ENCODE results near the gene GARNL3.

The GARNL3 gene

GRCh38 chr9:127279717-127280285, 15.2 kb downstream of the GARNL3 start:
- DNase-seq (ENCODE audit: low spot score), result no peak

DNA sequence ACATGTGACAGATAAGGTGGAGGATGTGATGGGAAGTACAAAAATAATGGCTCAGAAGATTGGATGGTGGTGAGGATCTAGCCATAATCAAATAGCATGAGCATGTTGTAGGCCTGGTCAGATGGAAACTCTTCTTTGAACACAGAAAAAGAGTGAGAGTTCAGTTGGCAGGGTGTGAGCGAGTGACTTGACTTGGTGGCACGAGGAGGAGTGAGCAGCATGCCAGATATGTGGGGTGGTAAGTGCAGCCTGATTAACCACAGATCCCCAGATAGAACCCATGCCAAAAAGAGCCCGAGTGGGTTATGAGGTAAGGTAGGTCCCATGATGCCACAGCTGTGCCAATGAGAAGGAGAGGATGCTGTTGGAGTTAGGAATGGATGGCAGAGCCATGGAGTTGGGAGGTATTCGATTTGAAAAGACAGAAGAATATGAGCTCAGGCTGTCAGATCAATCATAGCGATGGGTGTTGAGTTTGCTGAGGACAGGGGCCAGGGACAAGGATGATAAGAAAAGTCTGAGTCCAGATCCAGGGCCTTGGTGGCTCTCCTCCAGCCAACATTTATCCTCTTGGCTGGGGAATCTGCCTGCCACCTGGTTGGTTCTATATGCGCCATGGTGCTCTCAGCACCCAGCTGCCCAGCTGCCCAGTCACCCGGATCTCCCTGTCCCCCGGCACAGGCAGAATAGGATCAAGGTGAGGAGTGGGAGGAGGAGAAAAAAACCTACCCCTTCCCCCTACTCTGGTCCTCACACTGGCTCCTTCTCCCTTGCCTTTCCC, 16.5 kb downstream of the GARNL3 start:
- no peak for DNase-seq (ENCODE audit: low spot score)

GRCh38 chr9:127281891-127282290, 17.3 kb downstream of the GARNL3 start:
- DNase-seq (ENCODE audit: low spot score), result no peak

DNA sequence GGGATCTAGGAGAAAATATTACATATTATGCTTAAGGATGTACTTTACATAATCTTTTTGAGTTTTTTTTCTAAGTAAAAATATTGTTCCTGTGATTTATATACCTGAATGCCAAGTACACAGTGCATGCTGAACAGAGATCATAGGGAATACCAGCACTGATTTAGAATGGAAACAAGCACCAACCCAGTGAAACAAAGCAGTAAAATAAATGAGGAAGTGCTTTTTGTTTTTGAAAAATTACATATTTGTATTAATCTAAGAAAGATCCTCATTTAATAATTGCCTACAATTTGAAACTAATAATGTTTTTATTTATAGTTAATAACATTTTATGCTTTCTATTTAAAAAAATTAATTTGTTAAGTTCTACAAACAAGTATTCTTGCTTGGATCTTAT, 18.0 kb downstream of the GARNL3 start:
- DNase-seq (ENCODE audit: low spot score), result no peak

DNA sequence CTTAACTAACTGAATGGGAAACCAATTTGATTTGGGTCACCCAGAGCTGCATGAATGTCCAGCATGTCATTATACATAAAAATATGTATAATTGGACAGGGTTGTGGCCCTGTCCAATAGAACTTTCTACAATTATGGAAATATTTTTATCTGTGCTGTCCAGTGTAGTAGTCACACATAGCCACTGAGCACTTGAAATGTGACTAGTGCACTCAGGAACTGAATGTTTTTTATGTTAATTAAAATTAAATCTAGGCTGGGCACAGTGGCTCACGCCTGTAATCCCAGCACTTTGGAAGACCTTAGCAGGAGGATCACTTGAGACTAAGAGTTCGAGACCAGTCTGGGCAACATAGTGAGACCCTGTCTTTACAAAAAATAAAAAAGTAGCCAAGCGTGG, 18.6 kb downstream of the GARNL3 start:
- DNase-seq (ENCODE audit: low spot score), result no peak

DNA sequence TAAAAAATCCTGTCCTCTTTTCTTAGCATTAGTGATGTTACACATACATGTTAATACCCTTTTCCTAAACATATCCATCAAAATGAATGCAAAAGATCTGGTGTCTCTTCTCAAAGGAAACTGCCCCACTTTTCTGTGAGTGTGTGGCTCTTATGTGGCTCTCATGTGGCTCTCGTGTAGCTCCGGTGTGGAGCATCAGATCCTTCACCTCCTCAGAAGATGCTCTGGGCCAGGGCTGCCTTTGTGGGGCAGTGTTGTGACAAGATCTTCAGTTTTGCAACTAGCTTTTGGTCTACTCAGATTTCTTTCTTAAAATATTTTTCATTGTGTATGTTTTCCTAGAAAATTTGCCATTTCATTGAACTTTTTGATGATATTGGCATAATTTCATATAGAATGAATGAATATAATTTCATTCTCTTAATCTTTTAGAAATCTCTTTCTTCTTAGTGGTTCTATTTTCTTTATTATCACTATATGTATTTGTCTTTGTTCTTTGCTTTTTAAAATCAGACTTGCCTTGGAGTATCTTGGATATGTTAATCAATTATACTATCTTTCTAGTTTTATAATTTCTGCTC, 19.4 kb downstream of the GARNL3 start:
- DNase-seq (ENCODE audit: low spot score), result peak; percentile 21

DNA sequence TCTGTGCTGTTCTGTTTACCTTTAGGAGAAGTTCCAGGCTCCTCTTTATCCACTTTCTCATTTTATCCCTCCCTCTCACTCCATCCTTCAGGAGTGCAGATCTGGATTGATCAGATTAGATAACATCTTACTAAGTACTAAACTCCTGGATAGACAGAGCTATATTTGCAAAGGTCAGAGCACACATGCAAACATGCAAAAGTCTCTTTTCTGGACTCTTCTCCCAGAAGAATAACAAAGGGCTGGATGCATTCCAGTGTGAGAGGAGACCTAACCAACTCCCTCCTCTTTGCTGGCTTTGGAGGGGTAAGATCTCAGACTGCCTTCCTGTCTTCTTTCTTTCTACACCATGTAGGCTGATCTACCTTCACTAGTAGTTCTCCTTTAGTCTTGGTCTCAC, 21.4 kb downstream of the GARNL3 start:
- no peak for DNase-seq (ENCODE audit: low spot score)

- no peak for DNase-seq (ENCODE audit: low spot score)
Observed at GRCh38 chr9:127290561-127291065, 26.0 kb downstream of the GARNL3 start.

DNA sequence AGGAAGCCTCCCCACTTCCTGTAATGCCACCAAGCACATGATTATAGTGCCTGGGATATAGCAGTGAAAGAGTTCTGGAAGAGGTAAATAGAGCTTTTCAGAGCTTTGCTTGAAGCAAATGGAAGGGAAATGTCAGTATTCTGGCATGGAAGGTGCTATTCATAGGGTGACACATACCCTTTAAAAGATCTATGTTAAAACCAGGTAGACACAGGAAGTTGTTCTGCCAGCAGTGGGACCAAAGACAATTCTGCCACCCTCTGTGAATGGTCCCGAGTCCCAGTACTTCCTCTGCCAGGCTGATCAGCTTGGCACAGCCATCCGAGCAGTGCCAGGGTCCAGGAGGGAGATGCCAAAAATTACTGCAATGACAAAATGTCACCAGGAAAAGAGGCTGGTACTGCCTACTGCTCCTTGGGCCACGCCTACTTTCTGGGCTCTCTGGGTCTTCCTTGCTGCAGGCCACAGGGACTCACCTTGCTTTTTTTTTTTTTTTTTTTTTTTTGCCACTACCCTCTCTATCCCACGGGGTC, 26.7 kb downstream of the GARNL3 start:
- DNase-seq (ENCODE audit: low spot score), result no peak

GRCh38 chr9:127292415-127292814, 27.8 kb downstream of the GARNL3 start:
- DNase-seq (ENCODE audit: low spot score), result no peak

- no peak for DNase-seq (ENCODE audit: low spot score)
Observed at GRCh38 chr9:127293328-127293727, 28.8 kb downstream of the GARNL3 start.

- DNase-seq (ENCODE audit: low spot score), result no peak
Observed at GRCh38 chr9:127293767-127294166, 29.2 kb downstream of the GARNL3 start.

GRCh38 chr9:127295005-127295404, 30.4 kb downstream of the GARNL3 start:
- no peak for DNase-seq (ENCODE audit: low spot score)

- no peak for DNase-seq (ENCODE audit: low spot score)
Observed at GRCh38 chr9:127300886-127301447, 36.4 kb downstream of the GARNL3 start.

GRCh38 chr9:127303830-127304229, 39.3 kb downstream of the GARNL3 start:
- no peak for DNase-seq (ENCODE audit: low spot score)

GRCh38 chr9:127305206-127305837, 40.7 kb downstream of the GARNL3 start:
- DNase-seq (ENCODE audit: low spot score), result no peak

- DNase-seq (ENCODE audit: low spot score), result no peak
Observed at GRCh38 chr9:127305838-127306226, 41.3 kb downstream of the GARNL3 start.

GRCh38 chr9:127307802-127308201, 43.2 kb downstream of the GARNL3 start:
- DNase-seq (ENCODE audit: low spot score), result no peak

DNA sequence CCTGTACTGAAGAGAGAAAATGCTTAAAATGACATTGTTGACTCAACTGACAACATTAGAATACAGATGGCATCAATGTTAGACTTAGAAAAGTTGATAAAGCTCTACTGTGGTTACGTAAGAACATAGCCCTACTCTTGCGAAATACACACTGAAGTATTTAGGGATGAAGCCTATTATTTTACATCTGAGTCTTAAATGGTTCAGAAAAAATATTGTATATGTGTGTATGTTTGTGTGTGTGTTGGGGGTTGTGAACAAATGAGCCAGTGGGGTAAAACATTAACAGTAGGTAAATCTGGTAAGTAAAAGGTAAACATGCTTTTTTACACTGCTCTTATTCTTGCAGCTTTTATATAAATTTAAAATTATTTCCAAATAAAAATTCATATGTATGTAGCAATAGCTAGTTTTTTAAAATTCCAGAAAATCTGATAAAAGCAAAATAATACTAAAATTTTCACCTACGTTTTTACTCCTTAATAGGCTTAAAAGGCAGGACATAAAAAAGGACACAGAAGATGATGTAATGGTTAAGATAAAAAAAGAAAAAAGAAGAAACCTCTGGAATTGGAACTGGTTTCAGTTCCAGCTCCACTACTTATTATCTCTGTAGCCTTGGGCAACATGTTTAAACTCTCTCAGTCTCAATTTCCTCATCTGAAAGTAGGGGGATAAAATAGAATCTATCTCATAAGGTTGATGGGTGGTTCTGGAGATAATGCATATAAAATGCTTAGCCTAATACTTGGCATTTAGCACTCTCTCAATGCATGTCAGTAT, 44.3 kb downstream of the GARNL3 start:
- no peak for DNase-seq (ENCODE audit: low spot score)

GRCh38 chr9:127309715-127310114, 45.1 kb downstream of the GARNL3 start:
- no peak for DNase-seq (ENCODE audit: low spot score)

- DNase-seq (ENCODE audit: low spot score), result peak; percentile 37
Observed at GRCh38 chr9:127311239-127311741, 46.7 kb downstream of the GARNL3 start.
